ENCODE results near the gene CSNK2A3.

DNA sequence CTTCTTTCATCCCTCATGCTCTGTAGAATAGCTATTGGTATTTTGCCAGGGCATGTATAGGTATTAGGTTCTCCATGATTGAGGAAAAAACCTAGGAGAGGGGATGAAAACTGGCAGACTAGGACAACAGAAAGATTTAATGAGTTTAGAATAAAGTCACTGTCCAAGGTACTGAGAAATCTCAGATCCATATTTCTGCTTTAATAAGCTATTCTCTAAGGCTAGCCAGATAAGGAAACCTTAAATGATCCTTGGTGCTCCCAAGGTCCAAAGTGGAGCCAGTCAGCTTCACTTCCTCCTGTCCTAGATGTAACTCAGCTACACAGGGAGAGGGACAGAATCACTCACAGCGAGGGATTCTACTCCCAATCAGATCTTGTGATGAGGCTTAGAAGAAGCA is 13.7 kb upstream of the CSNK2A3 start:
- TF ChIP-seq, protein P1, sequence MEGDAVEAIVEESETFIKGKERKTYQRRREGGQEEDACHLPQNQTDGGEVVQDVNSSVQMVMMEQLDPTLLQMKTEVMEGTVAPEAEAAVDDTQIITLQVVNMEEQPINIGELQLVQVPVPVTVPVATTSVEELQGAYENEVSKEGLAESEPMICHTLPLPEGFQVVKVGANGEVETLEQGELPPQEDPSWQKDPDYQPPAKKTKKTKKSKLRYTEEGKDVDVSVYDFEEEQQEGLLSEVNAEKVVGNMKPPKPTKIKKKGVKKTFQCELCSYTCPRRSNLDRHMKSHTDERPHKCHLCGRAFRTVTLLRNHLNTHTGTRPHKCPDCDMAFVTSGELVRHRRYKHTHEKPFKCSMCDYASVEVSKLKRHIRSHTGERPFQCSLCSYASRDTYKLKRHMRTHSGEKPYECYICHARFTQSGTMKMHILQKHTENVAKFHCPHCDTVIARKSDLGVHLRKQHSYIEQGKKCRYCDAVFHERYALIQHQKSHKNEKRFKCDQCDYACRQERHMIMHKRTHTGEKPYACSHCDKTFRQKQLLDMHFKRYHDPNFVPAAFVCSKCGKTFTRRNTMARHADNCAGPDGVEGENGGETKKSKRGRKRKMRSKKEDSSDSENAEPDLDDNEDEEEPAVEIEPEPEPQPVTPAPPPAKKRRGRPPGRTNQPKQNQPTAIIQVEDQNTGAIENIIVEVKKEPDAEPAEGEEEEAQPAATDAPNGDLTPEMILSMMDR (IDR thresholded peaks at IDR 0.05): no peak
- TF ChIP-seq POLR2A (IDR thresholded peaks at IDR 0.05): no peak
- no peak for TF ChIP-seq EP300 (IDR thresholded peaks at IDR 0.05)

All from tibial nerve (tissue), 4 donors.